GM12878 (cell line): ENCODE data around the gene CACNA1I. TPM values are rescaled to one million over a fixed set of nuclear protein-coding genes. Genes with fewer than 3 reads are reported as not detected.

Experiments
- ATAC-seq: fragments of 200-7000 bp; cut with Tn5 transposase; 3 replicates; pipeline ENCODE4 v1.9.1; 2020; ENCODE audit warnings: mild to moderate bottlenecking, moderate library complexity
- BruUV-seq: library from RNA; stranded (reverse); fragments of 400-500 nt; replicated peaks from 2 replicates; lab custom pipeline; 2021; lab: Mats Ljungman, UMichigan
- CTCF ChIA-PET: fragments of 300-600 bp; sonication (Branson Sonifier 250); formaldehyde crosslinking; extraction: SDS; loops from one replicate; lab custom pipeline; 2021; ENCODE audit warnings: inconsistent platforms; lab: Yijun Ruan, JAX
- POLR2A ChIA-PET: fragments of 350-600 bp; formaldehyde crosslinking; extraction: SDS; loops from one replicate; lab custom pipeline; 2021; ENCODE audit warnings: inconsistent platforms; lab: Charles Lee
- RAD21 ChIA-PET: fragments of 300-600 bp; sonication (Branson Sonifier 250); formaldehyde crosslinking; loops from one replicate; lab custom pipeline; 2023; ENCODE audit warnings: antibody characterized with exemption; ENCODE audit not compliant: unreplicated experiment; lab: Charles Lee
- SMC1A ChIA-PET: fragments of 300-600 bp; sonication (Branson Sonifier 250); formaldehyde crosslinking; loops from one replicate; lab custom pipeline; 2023; ENCODE audit not compliant: unreplicated experiment, uncharacterized antibody; lab: Charles Lee
- DNase-seq: peaks from one replicate; pipeline ENCODE4 v3.0.0-alpha.2; 2011; ENCODE audit warnings: low read depth, low spot score
- FAIRE-seq: peaks from 3 replicates; lab custom pipeline; 2011; peaks lifted over from hg19 to GRCh38; lab: Jason Lieb, UNC
- H2AFZ ChIP-seq: 2 replicates; pipeline ENCODE4 v1.6.0; 2011; ENCODE audit warnings: low read depth, low read length, control low read depth; ENCODE audit not compliant: control insufficient read depth
- H3K27ac ChIP-seq: 2 replicates; pipeline ENCODE4 v1.5.1; 2011; ENCODE audit warnings: control low read depth; ENCODE audit not compliant: control insufficient read depth, insufficient read depth
- H3K27me3 ChIP-seq, 2 experiments: replicated peaks in 1 of 2; 2 replicates each; pipeline versions ENCODE4 v1.6.0 to v1.6.1; 2011; ENCODE audit warnings: low read length in 1 of 2; ENCODE audit not compliant: control insufficient read depth in 2 of 2, insufficient read depth in 2 of 2
- H3K36me3 ChIP-seq, 2 experiments: 2 replicates each; pipeline ENCODE4 v1.5.1; 2011; ENCODE audit warnings: low read length in 1 of 2; ENCODE audit not compliant: control insufficient read depth in 2 of 2, insufficient read depth in 2 of 2
- H3K4me1 ChIP-seq: 2 replicates; pipeline ENCODE4 v1.6.1; 2011; ENCODE audit warnings: mild to moderate bottlenecking, low read length, moderate library complexity, mixed read lengths; ENCODE audit not compliant: control insufficient read depth, insufficient read depth
- H3K4me2 ChIP-seq: 2 replicates; pipeline ENCODE4 v1.6.0; 2011; ENCODE audit warnings: control low read depth; ENCODE audit not compliant: control insufficient read depth, insufficient read depth
- H3K4me3 ChIP-seq: fragments of 200-600 bp; sonication (generic); 2 replicates; pipeline ENCODE4 v1.5.1; 2016
- H3K79me2 ChIP-seq: 2 replicates; pipeline ENCODE4 v1.6.0; 2011; ENCODE audit warnings: low read length; ENCODE audit not compliant: control insufficient read depth, insufficient read depth
- H3K9ac ChIP-seq: 2 replicates; pipeline ENCODE4 v1.8.0; 2011; ENCODE audit warnings: low read length, control low read depth, mixed read lengths; ENCODE audit not compliant: control insufficient read depth, insufficient read depth
- H3K9me3 ChIP-seq: replicated peaks from 3 replicates; pipeline ENCODE4 v1.5.1; 2011; ENCODE audit warnings: mild to moderate bottlenecking, low read length; ENCODE audit not compliant: control insufficient read depth, insufficient read depth
- H4K20me1 ChIP-seq: 2 replicates; pipeline ENCODE4 v1.6.0; 2011; ENCODE audit not compliant: control insufficient read depth, insufficient read depth
- CBX5 ChIP-seq: sonication (generic); IDR thresholded peaks from 2 replicates; pipeline ENCODE4 v1.6.1; 2016; ENCODE audit warnings: low read depth, moderate library complexity, mild to moderate bottlenecking, inconsistent platforms
- EED ChIP-seq: sonication (generic); IDR thresholded peaks from 2 replicates; pipeline ENCODE4 v1.6.1; 2016; ENCODE audit warnings: antibody characterized with exemption, low read depth
- GATAD2B ChIP-seq: fragments of 450-650 bp; conservative IDR thresholded peaks from 2 replicates; pipeline ENCODE4 v1.6.1; 2017; ENCODE audit warnings: low read depth, mild to moderate bottlenecking, moderate library complexity
- SUPT20H ChIP-seq: IDR thresholded peaks from 2 replicates; pipeline ENCODE4 v1.6.1; 2011; ENCODE audit warnings: low read depth, mild to moderate bottlenecking, low read length, moderate library complexity, borderline replicate concordance; ENCODE audit not compliant: control insufficient read depth
- YY1 ChIP-seq: IDR thresholded peaks from 2 replicates; pipeline ENCODE4 v1.6.1; 2011; ENCODE audit warnings: low read depth, mild to moderate bottlenecking, low read length
- ZBTB4 ChIP-seq: fragments of 450-650 bp; formaldehyde crosslinking; IDR thresholded peaks from 2 replicates; pipeline ENCODE4 v1.4.0; 2022; ENCODE audit warnings: mild to moderate bottlenecking, moderate library complexity
- ZNF274 ChIP-seq: IDR thresholded peaks from one replicate; pipeline ENCODE4 v1.8.0; 2011; ENCODE audit not compliant: insufficient read length, insufficient read depth
- ZNF384 ChIP-seq: IDR thresholded peaks from 2 replicates; pipeline ENCODE4 v1.6.1; 2012; ENCODE audit warnings: low read depth, mild to moderate bottlenecking, low read length, improper control_type of control experiment, borderline replicate concordance
- WGBS: methylation state at CpG from one replicate; pipeline ENCODE4 v1.1.6; 2016; ENCODE audit warnings: low lambda C conversion rate; ENCODE audit not compliant: insufficient replicate concordance, insufficient coverage; ENCODE audit errors: missing lambda C conversion rate; 5-methylcytosine and 5-hydroxymethylcytosine counted together
- in situ Hi-C: fragments of 300-500 bp; cut with MboI; formaldehyde crosslinking; loops from 9 replicates; pipeline ENCODE4 v1.14.3; 2018; ENCODE audit warnings: mixed read lengths
- intact Hi-C: fragments of 100-400 bp; cut with micrococcal nuclease; formaldehyde crosslinking; loops from one replicate; pipeline ENCODE4 v1.14.2; 2022; ENCODE audit not compliant: unreplicated experiment
- polyA plus RNA-seq, 11 experiments: library from polyadenylated mRNA; depleted of rRNA in 4 of 11; unstranded in 6 of 11; stranded (reverse) in 5 of 11; fragments of >200 nt; fragmentation: Nextera tagmentation in 4 of 11; fragmentation: Illumina TruSeq in 1 of 11; extraction: Ambion mirVana in 4 of 11; extraction: Trizol in 1 of 11; gene quantifications; 1 replicate in 1 of 11; 2 replicates in 10 of 11; pipeline versions ENCODE4 v1.2.1 to v1.2.3, GENCODE V29; 2011 to 2016; ENCODE audit warnings: inconsistent platforms in 2 of 11, missing spikeins in 2 of 11, low read depth in 1 of 11
- total RNA-seq, 4 experiments: library from RNA; depleted of rRNA in 3 of 4; stranded (reverse); fragments of >200 nt in 3 of 4; fragmentation: Illumina TruSeq in 1 of 4; extraction: Trizol in 1 of 4; gene quantifications; 2 replicates each; pipeline versions ENCODE4 v1.2.1 to v1.2.3, GENCODE V29; 2013 to 2021
- TF ChIP-seq, protein P1 (sequence below): fragments of 150-350 bp; IDR thresholded peaks from 2 replicates; pipeline ENCODE4 v1.6.1; 2014; ENCODE audit warnings: mild to moderate bottlenecking, low read depth, low read length
- TF ChIP-seq, protein P2 (sequence below): fragments of 150-350 bp; IDR thresholded peaks from 2 replicates; pipeline ENCODE4 v1.6.1; 2016; ENCODE audit warnings: low read depth, low read length
- TF ChIP-seq, protein P3 (sequence below): fragments of 450-650 bp; IDR thresholded peaks from 2 replicates; pipeline ENCODE4 v1.6.1; 2017; ENCODE audit warnings: mild to moderate bottlenecking

CACNA1I gene
- total and polyA plus RNA-seq, 10 of the 15 experiments (the other 5 are each of a cell fraction or from before 2014, with no cell fraction given), result 0.01 to 0.03 TPM; not detected in 8

GRCh38 chr22:39643311-39644083, 72.9 kb downstream of the CACNA1I start (continued):
- no peak for TF ChIP-seq ZBTB4 (CRISPR knock-in tag)
- TF ChIP-seq ZNF384, result no peak

DNA sequence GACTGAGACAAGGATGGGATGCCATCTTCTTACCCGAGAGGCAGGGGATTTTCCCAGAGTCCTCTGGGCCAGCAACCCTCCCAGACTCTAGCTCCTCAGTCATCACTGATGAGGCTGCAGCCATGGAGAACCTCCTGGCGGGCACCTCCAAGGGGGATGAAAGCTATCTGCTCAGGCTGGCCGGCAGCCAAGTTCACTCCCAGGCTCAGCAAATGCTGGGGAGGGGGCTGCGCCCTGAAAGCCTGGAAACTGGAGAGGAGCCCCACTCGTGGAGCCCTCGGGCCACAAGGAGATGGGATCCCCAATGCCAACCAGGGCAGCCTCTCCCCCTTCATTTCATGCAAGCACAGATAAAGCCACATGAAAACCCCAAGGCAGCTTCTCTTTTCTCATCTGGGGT, 75.0 kb downstream of the CACNA1I start:
- FAIRE-seq (no peak), DNase-seq (no peak), ATAC-seq (no peak)
- ChIA-PET POLR2A (interaction anchor here (0.5 kb wide), 1 partner anchor 54 kb away, joined by 5 read pairs; no protein-coding TSS in a partner anchor), SMC1A (no interaction called here), CTCF (no interaction called here), RAD21 (interaction anchor here (0.7 to 1.1 kb wide), 2 partner anchors 378 to 379 kb away, joined by 3 read pairs; no protein-coding TSS in a partner anchor)
- Histone ChIP-seq H3K4me2 (no peak overlapping the region), H4K20me1 (no peaks in the 10 kb centered on the region), H2AFZ (no peak overlapping the region), H3K9me3 (no peaks in the 10 kb centered on the region), H3K27me3 (no peaks in the 10 kb centered on the region; a peak in 1 of 4 replicates), H3K36me3 (no peaks in the 10 kb centered on the region), H3K27ac (no peak overlapping the region), H3K4me1 (no peaks in the 10 kb centered on the region), H3K9ac (no peak overlapping the region), H3K4me3 (no peak overlapping the region), H3K79me2 (no peaks in the 10 kb centered on the region)
- WGBS, result 22% methylated on average over 5 of the region's 6 CpGs
- in situ Hi-C loops, result no loop called here
- intact Hi-C loops, result no loop called here
- no TSS peak for BruUV-seq
- TF ChIP-seq YY1 (no peak), GATAD2B (no peak), ZNF274 (no peak), CBX5 (no peak), SUPT20H (no peak), EED (no peak)
- TF ChIP-seq, protein P1, sequence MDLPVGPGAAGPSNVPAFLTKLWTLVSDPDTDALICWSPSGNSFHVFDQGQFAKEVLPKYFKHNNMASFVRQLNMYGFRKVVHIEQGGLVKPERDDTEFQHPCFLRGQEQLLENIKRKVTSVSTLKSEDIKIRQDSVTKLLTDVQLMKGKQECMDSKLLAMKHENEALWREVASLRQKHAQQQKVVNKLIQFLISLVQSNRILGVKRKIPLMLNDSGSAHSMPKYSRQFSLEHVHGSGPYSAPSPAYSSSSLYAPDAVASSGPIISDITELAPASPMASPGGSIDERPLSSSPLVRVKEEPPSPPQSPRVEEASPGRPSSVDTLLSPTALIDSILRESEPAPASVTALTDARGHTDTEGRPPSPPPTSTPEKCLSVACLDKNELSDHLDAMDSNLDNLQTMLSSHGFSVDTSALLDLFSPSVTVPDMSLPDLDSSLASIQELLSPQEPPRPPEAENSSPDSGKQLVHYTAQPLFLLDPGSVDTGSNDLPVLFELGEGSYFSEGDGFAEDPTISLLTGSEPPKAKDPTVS, result no peak
- TF ChIP-seq, protein P2, sequence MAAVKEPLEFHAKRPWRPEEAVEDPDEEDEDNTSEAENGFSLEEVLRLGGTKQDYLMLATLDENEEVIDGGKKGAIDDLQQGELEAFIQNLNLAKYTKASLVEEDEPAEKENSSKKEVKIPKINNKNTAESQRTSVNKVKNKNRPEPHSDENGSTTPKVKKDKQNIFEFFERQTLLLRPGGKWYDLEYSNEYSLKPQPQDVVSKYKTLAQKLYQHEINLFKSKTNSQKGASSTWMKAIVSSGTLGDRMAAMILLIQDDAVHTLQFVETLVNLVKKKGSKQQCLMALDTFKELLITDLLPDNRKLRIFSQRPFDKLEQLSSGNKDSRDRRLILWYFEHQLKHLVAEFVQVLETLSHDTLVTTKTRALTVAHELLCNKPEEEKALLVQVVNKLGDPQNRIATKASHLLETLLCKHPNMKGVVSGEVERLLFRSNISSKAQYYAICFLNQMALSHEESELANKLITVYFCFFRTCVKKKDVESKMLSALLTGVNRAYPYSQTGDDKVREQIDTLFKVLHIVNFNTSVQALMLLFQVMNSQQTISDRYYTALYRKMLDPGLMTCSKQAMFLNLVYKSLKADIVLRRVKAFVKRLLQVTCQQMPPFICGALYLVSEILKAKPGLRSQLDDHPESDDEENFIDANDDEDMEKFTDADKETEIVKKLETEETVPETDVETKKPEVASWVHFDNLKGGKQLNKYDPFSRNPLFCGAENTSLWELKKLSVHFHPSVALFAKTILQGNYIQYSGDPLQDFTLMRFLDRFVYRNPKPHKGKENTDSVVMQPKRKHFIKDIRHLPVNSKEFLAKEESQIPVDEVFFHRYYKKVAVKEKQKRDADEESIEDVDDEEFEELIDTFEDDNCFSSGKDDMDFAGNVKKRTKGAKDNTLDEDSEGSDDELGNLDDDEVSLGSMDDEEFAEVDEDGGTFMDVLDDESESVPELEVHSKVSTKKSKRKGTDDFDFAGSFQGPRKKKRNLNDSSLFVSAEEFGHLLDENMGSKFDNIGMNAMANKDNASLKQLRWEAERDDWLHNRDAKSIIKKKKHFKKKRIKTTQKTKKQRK, result no peak
- TF ChIP-seq, protein P3, sequence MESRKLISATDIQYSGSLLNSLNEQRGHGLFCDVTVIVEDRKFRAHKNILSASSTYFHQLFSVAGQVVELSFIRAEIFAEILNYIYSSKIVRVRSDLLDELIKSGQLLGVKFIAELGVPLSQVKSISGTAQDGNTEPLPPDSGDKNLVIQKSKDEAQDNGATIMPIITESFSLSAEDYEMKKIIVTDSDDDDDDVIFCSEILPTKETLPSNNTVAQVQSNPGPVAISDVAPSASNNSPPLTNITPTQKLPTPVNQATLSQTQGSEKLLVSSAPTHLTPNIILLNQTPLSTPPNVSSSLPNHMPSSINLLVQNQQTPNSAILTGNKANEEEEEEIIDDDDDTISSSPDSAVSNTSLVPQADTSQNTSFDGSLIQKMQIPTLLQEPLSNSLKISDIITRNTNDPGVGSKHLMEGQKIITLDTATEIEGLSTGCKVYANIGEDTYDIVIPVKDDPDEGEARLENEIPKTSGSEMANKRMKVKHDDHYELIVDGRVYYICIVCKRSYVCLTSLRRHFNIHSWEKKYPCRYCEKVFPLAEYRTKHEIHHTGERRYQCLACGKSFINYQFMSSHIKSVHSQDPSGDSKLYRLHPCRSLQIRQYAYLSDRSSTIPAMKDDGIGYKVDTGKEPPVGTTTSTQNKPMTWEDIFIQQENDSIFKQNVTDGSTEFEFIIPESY, result no peak
